K562 (cell line): ENCODE results near the gene NET1. TPM values are rescaled to one million over a fixed set of nuclear protein-coding genes. Genes with fewer than 3 reads are reported as not detected.

ENCODE experiments used
- ATAC-seq: fragments of 200-7000 bp; cut with Tn5 transposase; 3 replicates; pipeline ENCODE4 v1.9.1; 2020; ENCODE audit warnings: moderate library complexity
- BruUV-seq: library from RNA; stranded (reverse); fragments of 400-500 nt; replicated peaks from 2 replicates; lab custom pipeline; 2021; lab: Mats Ljungman, UMichigan
- CTCF ChIA-PET: fragments of 300-600 bp; formaldehyde crosslinking; extraction: SDS; loops from one replicate; lab custom pipeline; 2021; ENCODE audit warnings: low intra/inter-chr PET ratio; lab: Yijun Ruan, JAX
- POLR2A ChIA-PET: fragments of 300-600, 350-650 bp; sonication (Branson Sonifier 250); formaldehyde crosslinking; extraction: SDS; loops from one replicate; lab custom pipeline; 2021; ENCODE audit warnings: antibody characterized with exemption, inconsistent platforms; lab: Yijun Ruan, JAX
- DNase-seq, 4 experiments: peaks; one replicate each; pipeline versions ENCODE4 v3.0.0 to v3.0.0-alpha.2; 2011 to 2018; ENCODE audit warnings: low spot score in 3 of 4, mixed read lengths in 3 of 4; ENCODE audit errors: extremely low read depth in 1 of 4
- FAIRE-seq: peaks from 2 replicates; lab custom pipeline; 2011; peaks lifted over from hg19 to GRCh38; lab: Jason Lieb, UNC
- H2AFZ ChIP-seq: 2 replicates; pipeline ENCODE4 v1.6.0; 2011; ENCODE audit warnings: low read depth, low read length, control low read depth, inconsistent platforms
- H3K27ac ChIP-seq: fragments of 200-600 bp; 3 replicates; pipeline ENCODE4 v1.8.0; 2011; ENCODE audit warnings: low read depth, mild to moderate bottlenecking, control low read depth, inconsistent platforms, low read length, moderate library complexity, mixed read lengths; ENCODE audit errors: extremely low read depth
- H3K27me3 ChIP-seq, 2 experiments: fragments of 300-600 bp in 1 of 2; 2 replicates in 1 of 2; 3 replicates in 1 of 2; pipeline versions ENCODE4 v1.6.0 to v1.8.0; 2011; ENCODE audit warnings: inconsistent platforms in 2 of 2, low read length in 2 of 2, mild to moderate bottlenecking in 1 of 2, mixed read lengths in 1 of 2, moderate library complexity in 1 of 2; ENCODE audit not compliant: control insufficient read depth in 2 of 2, insufficient read depth in 2 of 2
- H3K36me3 ChIP-seq: fragments of 300-600 bp; 3 replicates; pipeline ENCODE4 v1.8.0; 2011; ENCODE audit warnings: mild to moderate bottlenecking, low read length, inconsistent platforms; ENCODE audit not compliant: control insufficient read depth, insufficient read depth
- H3K4me1 ChIP-seq, 2 experiments: fragments of 200-600 bp in 1 of 2; replicated peaks in 1 of 2; 2 replicates in 1 of 2; 3 replicates in 1 of 2; pipeline versions ENCODE4 v1.5.1 to v1.8.0; 2011; ENCODE audit warnings: inconsistent platforms in 2 of 2, low read length in 2 of 2, mild to moderate bottlenecking in 1 of 2, mixed read lengths in 1 of 2, moderate library complexity in 1 of 2; ENCODE audit not compliant: control insufficient read depth in 2 of 2, insufficient read depth in 2 of 2
- H3K4me2 ChIP-seq: 2 replicates; pipeline ENCODE4 v1.6.1; 2011; ENCODE audit warnings: low read length, control low read depth, inconsistent platforms, mixed read lengths; ENCODE audit not compliant: insufficient read depth
- H3K4me3 ChIP-seq: fragments of 200-600 bp; sonication (generic), shearing (Covaris generic); 2 replicates; pipeline ENCODE4 v1.5.1; 2016; ENCODE audit warnings: control low read depth, inconsistent platforms
- H3K79me2 ChIP-seq: fragments of 200-600 bp; 3 replicates; pipeline ENCODE4 v1.8.0; 2011; ENCODE audit warnings: low read length, inconsistent platforms; ENCODE audit not compliant: control insufficient read depth, insufficient read depth
- H3K9ac ChIP-seq, 2 experiments: 2 replicates each; pipeline versions ENCODE4 v1.6.0 to v1.6.1; 2011; ENCODE audit warnings: low read depth in 2 of 2, low read length in 2 of 2, control low read depth in 1 of 2, inconsistent platforms in 1 of 2, mild to moderate bottlenecking in 1 of 2, mixed read lengths in 1 of 2; ENCODE audit not compliant: insufficient read depth in 1 of 2
- H3K9me1 ChIP-seq: one replicate; pipeline ENCODE4 v1.6.0; 2011; ENCODE audit warnings: inconsistent platforms, mild to moderate bottlenecking, low read length, moderate library complexity; ENCODE audit not compliant: control insufficient read depth, insufficient read depth
- H3K9me3 ChIP-seq: replicated peaks from 2 replicates; pipeline ENCODE4 v1.5.1; 2011; ENCODE audit warnings: low read depth, low read length, inconsistent platforms; ENCODE audit not compliant: control insufficient read depth, insufficient read depth
- H4K20me1 ChIP-seq: replicated peaks from 2 replicates; pipeline ENCODE4 v1.6.1; 2011; ENCODE audit warnings: low read length, inconsistent platforms, mixed read lengths; ENCODE audit not compliant: control insufficient read depth, insufficient read depth
- HDAC3 ChIP-seq: fragments of 450-650 bp; IDR thresholded peaks from 2 replicates; pipeline ENCODE4 v1.6.1; 2018; ENCODE audit warnings: borderline replicate concordance, mild to moderate bottlenecking, moderate library complexity; ENCODE audit not compliant: partially characterized antibody
- PKNOX1 ChIP-seq: fragments of 450-650 bp; IDR thresholded peaks from 2 replicates; pipeline ENCODE4 v1.6.1; 2016
- RBFOX2 ChIP-seq: fragments of 200-400 bp; formaldehyde crosslinking; IDR thresholded peaks from 2 replicates; pipeline ENCODE4 v1.6.1; 2017; ENCODE audit warnings: low read depth, mild to moderate bottlenecking, low read length, moderate library complexity
- TBL1XR1 ChIP-seq, 2 experiments: IDR thresholded peaks; 2 replicates each; pipeline ENCODE4 v1.6.1; 2012; ENCODE audit warnings: improper control_type of control experiment in 2 of 2, low read length in 2 of 2, mild to moderate bottlenecking in 1 of 2
- TEAD1 ChIP-seq, 2 experiments: fragments of 450-650 bp in 1 of 2; sonication (generic) in 1 of 2; formaldehyde crosslinking; IDR thresholded peaks; 2 replicates each; pipeline versions ENCODE4 v1.4.0 to v1.8.0; 2020 to 2022; ENCODE audit warnings: mild to moderate bottlenecking in 2 of 2, missing genetic modification reagents in 1 of 2
- ZFP91 ChIP-seq: sonication (generic); formaldehyde crosslinking; IDR thresholded peaks from 2 replicates; pipeline ENCODE4 v1.8.0; 2022; ENCODE audit warnings: mild to moderate bottlenecking, missing genetic modification reagents
- WGBS: fragments of 100-300 bp; shearing (Covaris generic); methylation state at CpG from one replicate; pipeline ENCODE4 v1.1.6; 2016; ENCODE audit warnings: low coverage, mixed read lengths; ENCODE audit not compliant: insufficient coverage; ENCODE audit errors: missing lambda C conversion rate; 5-methylcytosine and 5-hydroxymethylcytosine counted together
- in situ Hi-C: fragments of 300-500 bp; cut with MboI; formaldehyde crosslinking; loops from 4 replicates; pipeline ENCODE4 v1.15.0; 2018; ENCODE audit warnings: inconsistent platforms, mixed read lengths
- intact Hi-C: fragments of 100-400 bp; cut with micrococcal nuclease; formaldehyde crosslinking; loops from 2 replicates; pipeline ENCODE4 v1.14.2; 2022
- polyA plus RNA-seq, 8 experiments: library from polyadenylated mRNA; depleted of rRNA in 4 of 8; stranded (reverse) in 5 of 8; unstranded in 3 of 8; fragments of >200 nt; fragmentation: Nextera tagmentation in 2 of 8; fragmentation: Illumina TruSeq in 1 of 8; extraction: Ambion mirVana in 2 of 8; extraction: Trizol in 1 of 8; gene quantifications; 2 replicates each; pipeline versions ENCODE4 v1.2.1 to v1.2.3, GENCODE V29; 2011 to 2014; ENCODE audit warnings: inconsistent platforms in 1 of 8, missing spikeins in 1 of 8
- total RNA-seq, 7 experiments: library from RNA; depleted of rRNA in 6 of 7; stranded (reverse); fragments of >200 nt in 6 of 7; fragmentation: Illumina TruSeq in 2 of 7; extraction: Trizol in 2 of 7; gene quantifications; 2 replicates each; pipeline versions ENCODE4 v1.2.1 to v1.2.3, GENCODE V29; 2011 to 2021; ENCODE audit warnings: low replicate concordance in 1 of 7

Gene NET1
- total and polyA plus RNA-seq, 9 of the 15 experiments (the other 6 are each of a cell fraction or from before 2014, with no cell fraction given): 47.4 to 258 (median 106) TPM

- TF ChIP-seq TBL1XR1 (IDR thresholded peaks at IDR 0.05; ENCODE audit: low read length in 2 of 2) (no peak), ZFP91 (no peak), TEAD1 (CRISPR knock-in tag; IDR thresholded peaks at IDR 0.05) (no peak), RBFOX2 (no peak), PKNOX1 (no peak), HDAC3 (no peak)
- TF ChIP-seq, all 486 proteins: peak for 0
- BruUV-seq: no TSS peak
- no peak within 1 kb of the TSS for H2AFZ ChIP-seq
- H3K27ac ChIP-seq: no peak within 1 kb of the TSS
- no peaks in the 10 kb centered on the region; the same call in 1 of the 2 replicates for H4K20me1 ChIP-seq
- H3K79me2 ChIP-seq: no peaks in the 10 kb centered on the region
- H3K27me3 ChIP-seq: peaks cover 0 to 22% of the 10 kb centered on the region in 2 experiments; a peak in 2 of 5 replicates
- peak within 1 kb of the TSS in 1 of 2 experiments; percentile 71; a peak in 2 of 4 replicates for H3K9ac ChIP-seq
- in situ Hi-C loops (no loop called here), intact Hi-C loops (no loop called here)
- H3K4me1 ChIP-seq: peaks cover 15 to 46% of the 10 kb centered on the region in 2 experiments
- H3K36me3 ChIP-seq: no peaks in the 10 kb centered on the region
- no peaks in the 10 kb centered on the region for H3K9me1 ChIP-seq
- WGBS: 72% methylated on average over 9 of the region's 10 CpGs
- H3K9me3 ChIP-seq: no peaks in the 10 kb centered on the region
- ChIA-PET POLR2A (interaction anchor here (0.6 to 2.1 kb wide), 9 partner anchors 9 to 463 kb away, joined by 3 to 8 read pairs (median 3); no protein-coding TSS in a partner anchor), CTCF (no interaction called here)
- DNase-seq (no peak), FAIRE-seq (no peak), ATAC-seq (no peak)
- no peak within 1 kb of the TSS for H3K4me3 ChIP-seq
- H3K4me2 ChIP-seq: no peak within 1 kb of the TSS
These were observed 87.3 kb downstream of the NET1 start, which contains the start of gene CALML5 for GRCh38 chr10:5499493-5500140. Gene CALML5, minus strand, starts transcription at chr10:5499570. Its CDS starts 132 bp downstream, at chr10:5499438.
